Body of pancreas (tissue), 4 donors: Measurements from ENCODE around the gene CTIF. TPM values are rescaled to one million over a fixed set of nuclear protein-coding genes. Genes with fewer than 3 reads are reported as not detected.

Experiments
- ATAC-seq: fragments of 150-250 bp; one replicate; pipeline ENCODE4 v1.9.1; 2016
- DNase-seq, 4 donors: peaks; one replicate each; pipeline ENCODE4 v3.0.0-alpha.2; 2019
- H3K27ac ChIP-seq, 4 donors: fragments of 200-600 bp; sonication (generic); 1 replicate in 3 of 4; 2 replicates in 1 of 4; pipeline versions ENCODE4 v1.5.1 to v1.6.1; 2016 to 2019; ENCODE audit warnings: mild to moderate bottlenecking in 1 of 4, mixed read lengths in 1 of 4, moderate library complexity in 1 of 4
- H3K27me3 ChIP-seq, 2 donors: fragments of 200-600 bp; sonication (generic); one replicate each; pipeline ENCODE4 v1.6.0; 2016; ENCODE audit warnings: mild to moderate bottlenecking in 1 of 2
- H3K36me3 ChIP-seq, 2 donors: fragments of 200-600 bp; sonication (generic); replicated peaks in 1 of 2; 2 replicates each; pipeline ENCODE4 v1.5.1; 2016; ENCODE audit warnings: low read depth in 2 of 2; ENCODE audit not compliant: insufficient read depth in 1 of 2
- H3K4me1 ChIP-seq: fragments of 200-600 bp; sonication (generic); one replicate; pipeline ENCODE4 v1.6.0; 2016
- H3K4me3 ChIP-seq, 2 donors: fragments of 200-600 bp; sonication (generic); 1 replicate in 1 of 2; 2 replicates in 1 of 2; pipeline ENCODE4 v1.5.1; 2016 to 2019
- H3K9me3 ChIP-seq, 3 donors: fragments of 200-600 bp; sonication (generic); 1 replicate in 2 of 3; 2 replicates in 1 of 3; pipeline ENCODE4 v1.5.1; 2016
- CTCF ChIP-seq, 7 experiments: fragments of 450-650 bp in 4 of 7; fragments of 200-600 bp in 3 of 7; sonication (generic) in 3 of 7; IDR thresholded peaks; one replicate each; pipeline ENCODE4 v1.5.1; 2016 to 2019; ENCODE audit warnings: antibody characterized with exemption in 7 of 7
- POLR2A ChIP-seq, 3 donors: fragments of 450-650 bp; IDR thresholded peaks; one replicate each; pipeline ENCODE4 v1.6.1; 2016; ENCODE audit warnings: antibody characterized with exemption in 3 of 3, mild to moderate bottlenecking in 2 of 3
- WGBS, 2 donors: methylation state at CpG; one replicate each; pipeline ENCODE4 v1.1.5; 2017; 5-methylcytosine and 5-hydroxymethylcytosine counted together
- intact Hi-C: fragments of 100-400 bp; cut with DNase I; formaldehyde crosslinking; loops from one replicate; pipeline ENCODE4 v1.15.1; 2023
- total RNA-seq, 2 donors: library from RNA; depleted of rRNA; stranded (reverse); fragments of >200 nt; gene quantifications; one replicate each; pipeline ENCODE4 v1.1.0, GENCODE V29; 2016

The CTIF gene
- total RNA-seq, 2 donors from 2014 or later, result 18.7 to 24.4 TPM

- DNase-seq (peak in 2 of 4 donors; percentile 26 to 65), ATAC-seq (peak; percentile 19)
- no peaks in the 10 kb centered on the region for H3K36me3 ChIP-seq
- 78 to 80% methylated on average over 11 to 30 of the region's 31 CpGs for WGBS, 2 donors
- no peaks in the 10 kb centered on the region for H3K9me3 ChIP-seq
- no peaks in the 10 kb centered on the region for H3K27me3 ChIP-seq
- intact Hi-C loops, result no loop called here
- H3K4me1 ChIP-seq, result peaks cover 24% of the 10 kb centered on the region
- H3K27ac ChIP-seq, result peak overlapping the region in 3 of 4 donors; percentile 65 to 70 (median 70)
- TF ChIP-seq CTCF (IDR thresholded peaks at IDR 0.05) (no peak), POLR2A (IDR thresholded peaks at IDR 0.05) (no peak)
- H3K4me3 ChIP-seq, result no peak overlapping the region
Observed at GRCh38 chr18:48841381-48842258, 302.8 kb downstream of the CTIF start.

GRCh38 chr18:48842259-48843061 lies 303.6 kb downstream of the CTIF start:
- Histone ChIP-seq H3K27me3 (no peaks in the 10 kb centered on the region), H3K9me3 (no peaks in the 10 kb centered on the region), H3K36me3 (no peaks in the 10 kb centered on the region), H3K4me1 (peaks cover 24% of the 10 kb centered on the region), H3K4me3 (no peak overlapping the region), H3K27ac (peak overlapping the region; percentile 45 to 70 (median 68))
- intact Hi-C loops, result no loop called here
- peak in 3 of 4 donors; percentile 51 to 56 (median 53) for DNase-seq
- TF ChIP-seq CTCF (IDR thresholded peaks at IDR 0.05) (no peak), POLR2A (IDR thresholded peaks at IDR 0.05) (no peak)
- WGBS, 2 donors, result 63 to 68% methylated on average over 17 to 19 of the region's 19 CpGs
- peak; percentile 76 for ATAC-seq

DNA sequence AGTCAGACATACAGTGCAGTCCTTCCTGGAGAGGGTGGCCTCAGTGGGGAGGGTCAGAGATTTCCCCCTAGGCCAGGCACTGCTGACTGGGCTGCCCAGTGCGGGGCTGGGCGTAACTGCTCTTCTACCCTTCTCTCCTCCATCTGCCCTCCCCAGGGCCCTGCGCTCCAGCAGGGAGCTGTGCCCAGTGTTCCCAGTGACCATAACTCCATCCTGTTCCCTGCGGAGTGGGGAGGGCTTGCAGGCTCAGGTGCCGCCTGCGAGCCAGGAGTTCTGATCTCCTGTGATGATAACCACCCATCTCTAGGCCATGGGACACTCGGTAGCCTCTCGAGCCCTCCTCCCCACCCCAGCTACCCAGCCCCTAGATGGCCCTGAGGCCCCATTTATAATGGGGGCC lies 304.3 kb downstream of the CTIF start:
- Histone ChIP-seq H3K4me3 (no peak overlapping the region), H3K4me1 (peaks cover 24% of the 10 kb centered on the region), H3K27ac (peak overlapping the region; percentile 45 to 70 (median 68)), H3K36me3 (no peaks in the 10 kb centered on the region), H3K9me3 (no peaks in the 10 kb centered on the region), H3K27me3 (no peaks in the 10 kb centered on the region)
- intact Hi-C loops, result no loop called here
- WGBS, 2 donors, result 84 to 100% methylated on average over 2 to 8 of the region's 8 CpGs
- no peak for DNase-seq
- no peak for ATAC-seq
- no peak for TF ChIP-seq CTCF (IDR thresholded peaks at IDR 0.05)
- TF ChIP-seq POLR2A (IDR thresholded peaks at IDR 0.05), result no peak

GRCh38 chr18:48843596-48843995 lies 304.8 kb downstream of the CTIF start:
- H3K9me3 ChIP-seq, result no peaks in the 10 kb centered on the region
- no peaks in the 10 kb centered on the region for H3K36me3 ChIP-seq
- WGBS, 2 donors, result 82 to 85% methylated on average over 4 of the region's 4 CpGs
- peaks cover 24% of the 10 kb centered on the region for H3K4me1 ChIP-seq
- H3K27me3 ChIP-seq, result no peaks in the 10 kb centered on the region
- TF ChIP-seq POLR2A (IDR thresholded peaks at IDR 0.05) (no peak), CTCF (IDR thresholded peaks at IDR 0.05) (no peak)
- ATAC-seq, result no peak
- intact Hi-C loops, result no loop called here
- DNase-seq, result no peak
- no peak overlapping the region for H3K27ac ChIP-seq
- H3K4me3 ChIP-seq, result no peak overlapping the region
